ENCODE data around the gene LST1. TPM values are rescaled to one million over a fixed set of nuclear protein-coding genes. Genes with fewer than 3 reads are reported as not detected.

The LST1 gene
- total and polyA plus RNA-seq, 9 donors, result 3.8 to 34.0 (median 8.6) TPM

- Histone ChIP-seq H3K27me3 (no peaks in the 10 kb centered on the region), H3K9me3 (no peaks in the 10 kb centered on the region), H3K27ac (no peak overlapping the region), H3K4me1 (ENCODE audit: insufficient read depth) (no peaks in the 10 kb centered on the region), H3K4me3 (no peak overlapping the region), H3K36me3 (no peaks in the 10 kb centered on the region)
- intact Hi-C loops (cut with DNase I), result no loop called here
- WGBS, 3 donors, result 78 to 87% (median 85%) methylated on average over 7 of the region's 7 CpGs
- TF ChIP-seq EP300 (IDR thresholded peaks at IDR 0.05) (no peak), POLR2A (IDR thresholded peaks at IDR 0.05) (no peak)
- TF ChIP-seq, protein P1, sequence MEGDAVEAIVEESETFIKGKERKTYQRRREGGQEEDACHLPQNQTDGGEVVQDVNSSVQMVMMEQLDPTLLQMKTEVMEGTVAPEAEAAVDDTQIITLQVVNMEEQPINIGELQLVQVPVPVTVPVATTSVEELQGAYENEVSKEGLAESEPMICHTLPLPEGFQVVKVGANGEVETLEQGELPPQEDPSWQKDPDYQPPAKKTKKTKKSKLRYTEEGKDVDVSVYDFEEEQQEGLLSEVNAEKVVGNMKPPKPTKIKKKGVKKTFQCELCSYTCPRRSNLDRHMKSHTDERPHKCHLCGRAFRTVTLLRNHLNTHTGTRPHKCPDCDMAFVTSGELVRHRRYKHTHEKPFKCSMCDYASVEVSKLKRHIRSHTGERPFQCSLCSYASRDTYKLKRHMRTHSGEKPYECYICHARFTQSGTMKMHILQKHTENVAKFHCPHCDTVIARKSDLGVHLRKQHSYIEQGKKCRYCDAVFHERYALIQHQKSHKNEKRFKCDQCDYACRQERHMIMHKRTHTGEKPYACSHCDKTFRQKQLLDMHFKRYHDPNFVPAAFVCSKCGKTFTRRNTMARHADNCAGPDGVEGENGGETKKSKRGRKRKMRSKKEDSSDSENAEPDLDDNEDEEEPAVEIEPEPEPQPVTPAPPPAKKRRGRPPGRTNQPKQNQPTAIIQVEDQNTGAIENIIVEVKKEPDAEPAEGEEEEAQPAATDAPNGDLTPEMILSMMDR (IDR thresholded peaks at IDR 0.05), result no peak
- no peak for DNase-seq
These were observed 42.9 kb downstream of the LST1 start for GRCh38 chr6:31629014-31629413.

DNA sequence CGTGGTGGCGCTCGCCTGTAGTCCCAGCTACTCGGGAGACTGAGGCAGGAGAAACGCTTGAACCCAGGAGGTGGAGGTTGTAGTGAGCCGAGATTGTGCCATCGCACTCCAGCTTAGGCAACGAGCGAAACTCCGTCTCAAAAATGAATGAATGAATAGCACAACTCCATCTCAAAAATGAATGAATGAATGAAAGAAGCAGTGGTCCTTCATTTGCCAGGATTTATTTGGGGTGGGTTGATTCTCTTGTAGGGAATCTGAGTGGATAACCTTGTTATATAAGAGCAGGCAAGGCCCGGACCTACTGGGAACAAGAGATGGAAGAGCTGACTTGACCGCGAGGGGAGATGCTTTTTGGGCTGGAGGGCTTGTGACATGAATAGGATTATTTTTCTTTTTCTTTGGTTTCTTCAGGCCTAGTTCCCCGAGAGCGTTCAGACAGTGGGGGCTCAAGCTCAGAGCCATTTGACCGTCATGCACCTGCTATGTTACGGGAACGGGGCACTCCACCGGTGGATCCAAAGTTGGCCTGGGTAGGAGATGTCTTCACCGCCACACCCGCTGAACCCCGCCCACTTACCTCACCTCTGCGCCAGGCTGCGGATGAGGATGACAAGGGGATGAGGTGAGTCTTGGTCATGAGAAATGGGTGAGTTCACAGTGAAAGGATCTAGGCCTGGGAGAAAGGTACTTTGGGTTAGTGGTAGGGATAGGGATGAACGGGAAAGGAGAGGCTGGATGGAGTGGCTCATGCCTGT is 44.3 kb downstream of the LST1 start:
- TF ChIP-seq POLR2A (IDR thresholded peaks at IDR 0.05), result no peak
- TF ChIP-seq, protein P1 (IDR thresholded peaks at IDR 0.05), result no peak
- no peak for TF ChIP-seq EP300 (IDR thresholded peaks at IDR 0.05)
- intact Hi-C loops (cut with DNase I), result no loop called here
- Histone ChIP-seq H3K9me3 (no peaks in the 10 kb centered on the region), H3K4me3 (no peak overlapping the region), H3K4me1 (ENCODE audit: insufficient read depth) (no peaks in the 10 kb centered on the region), H3K36me3 (peaks cover 3% of the 10 kb centered on the region), H3K27ac (no peak overlapping the region), H3K27me3 (no peaks in the 10 kb centered on the region)
- 87 to 90% (median 87%) methylated on average over 25 of the region's 25 CpGs for WGBS, 3 donors
- DNase-seq, result no peak

GRCh38 chr6:31631209-31631608 is 45.1 kb downstream of the LST1 start:
- intact Hi-C loops (cut with DNase I), result no loop called here
- H3K36me3 ChIP-seq, result peaks cover 3% of the 10 kb centered on the region
- no peaks in the 10 kb centered on the region for H3K4me1 ChIP-seq (ENCODE audit: insufficient read depth)
- no peaks in the 10 kb centered on the region for H3K9me3 ChIP-seq
- no peaks in the 10 kb centered on the region for H3K27me3 ChIP-seq
- 71 to 78% (median 72%) methylated on average over 14 to 16 of the region's 16 CpGs for WGBS, 3 donors
- TF ChIP-seq, protein P1 (IDR thresholded peaks at IDR 0.05), result no peak
- no peak for TF ChIP-seq EP300 (IDR thresholded peaks at IDR 0.05)
- no peak for TF ChIP-seq POLR2A (IDR thresholded peaks at IDR 0.05)
- no peak overlapping the region for H3K27ac ChIP-seq
- no peak for DNase-seq
- no peak overlapping the region for H3K4me3 ChIP-seq

DNA sequence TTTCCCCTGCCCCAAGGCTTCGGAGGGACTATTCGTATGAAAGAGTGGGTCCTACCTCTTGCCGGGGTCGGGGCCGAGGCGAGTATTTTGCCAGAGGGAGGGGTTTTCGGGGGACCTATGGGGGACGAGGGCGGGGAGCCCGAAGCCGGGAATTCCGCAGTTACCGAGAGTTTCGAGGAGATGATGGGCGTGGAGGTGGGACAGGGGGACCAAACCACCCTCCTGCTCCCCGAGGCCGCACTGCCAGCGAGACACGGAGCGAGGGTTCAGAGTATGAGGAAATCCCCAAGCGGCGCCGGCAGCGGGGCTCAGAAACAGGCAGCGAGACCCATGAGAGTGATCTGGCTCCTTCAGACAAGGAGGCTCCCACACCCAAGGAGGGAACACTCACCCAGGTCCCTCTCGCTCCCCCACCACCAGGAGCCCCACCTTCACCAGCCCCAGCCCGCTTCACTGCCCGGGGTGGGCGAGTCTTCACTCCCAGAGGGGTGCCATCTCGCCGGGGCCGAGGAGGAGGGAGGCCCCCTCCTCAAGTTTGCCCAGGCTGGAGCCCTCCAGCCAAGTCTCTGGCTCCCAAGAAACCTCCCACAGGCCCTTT is 45.7 kb downstream of the LST1 start:
- no peaks in the 10 kb centered on the region for H3K9me3 ChIP-seq
- H3K4me3 ChIP-seq, result no peak overlapping the region
- TF ChIP-seq, protein P1 (IDR thresholded peaks at IDR 0.05), result no peak
- TF ChIP-seq EP300 (IDR thresholded peaks at IDR 0.05) (no peak), POLR2A (IDR thresholded peaks at IDR 0.05) (no peak)
- DNase-seq, result no peak
- no peaks in the 10 kb centered on the region for H3K4me1 ChIP-seq (ENCODE audit: insufficient read depth)
- peaks cover 3% of the 10 kb centered on the region for H3K36me3 ChIP-seq
- no peak overlapping the region for H3K27ac ChIP-seq
- intact Hi-C loops (cut with DNase I), result no loop called here
- WGBS, 3 donors, result 79 to 81% (median 81%) methylated on average over 31 to 32 of the region's 32 CpGs
- H3K27me3 ChIP-seq, result no peaks in the 10 kb centered on the region
